Suprapubic skin (tissue), 4 donors: ENCODE data around the gene PHF23. TPM values are rescaled to one million over a fixed set of nuclear protein-coding genes. Genes with fewer than 3 reads are reported as not detected.

ENCODE experiments used
- DNase-seq, 2 donors: peaks; one replicate each; pipeline ENCODE4 v3.0.0-alpha.2; 2019; ENCODE audit warnings: low spot score in 2 of 2
- H3K27ac ChIP-seq: fragments of 200-600 bp; sonication (generic); one replicate; pipeline ENCODE4 v1.5.1; 2019
- H3K27me3 ChIP-seq: fragments of 200-600 bp; sonication (generic); one replicate; pipeline ENCODE4 v1.5.1; 2019
- H3K36me3 ChIP-seq: fragments of 200-600 bp; sonication (generic); one replicate; pipeline ENCODE4 v1.5.1; 2019
- H3K4me1 ChIP-seq: fragments of 200-600 bp; sonication (generic); one replicate; pipeline ENCODE4 v1.5.1; 2019
- H3K4me3 ChIP-seq: fragments of 200-600 bp; sonication (generic); one replicate; pipeline ENCODE4 v1.5.1; 2019; ENCODE audit warnings: mild to moderate bottlenecking
- H3K9me3 ChIP-seq: fragments of 200-600 bp; sonication (generic); one replicate; pipeline ENCODE4 v1.5.1; 2019
- EP300 ChIP-seq: sonication (generic); formaldehyde crosslinking; IDR thresholded peaks from one replicate; pipeline ENCODE4 v1.6.1; 2017; ENCODE audit warnings: antibody characterized with exemption
- POLR2A ChIP-seq, 2 donors: fragments of 450-650 bp; IDR thresholded peaks; one replicate each; pipeline ENCODE4 v1.6.1; 2017; ENCODE audit warnings: antibody characterized with exemption in 2 of 2, mild to moderate bottlenecking in 2 of 2, moderate library complexity in 2 of 2
- POLR2AphosphoS5 ChIP-seq, 3 donors: sonication (generic); formaldehyde crosslinking; IDR thresholded peaks; one replicate each; pipeline ENCODE4 v1.6.1; 2017; ENCODE audit warnings: antibody characterized with exemption in 3 of 3
- WGBS: methylation state at CpG from one replicate; pipeline ENCODE4 v1.1.5; 2018; 5-methylcytosine and 5-hydroxymethylcytosine counted together
- total RNA-seq, 4 donors: library from RNA; depleted of rRNA; stranded (reverse); fragments of >200 nt; gene quantifications; one replicate each; pipeline ENCODE4 v1.1.0, GENCODE V29; 2016
- TF ChIP-seq, protein P1 (sequence below), 2 donors: fragments of 200-600 bp in 1 of 2; fragments of 450-650 bp in 1 of 2; sonication (generic) in 1 of 2; IDR thresholded peaks; one replicate each; pipeline ENCODE4 v1.5.1; 2016 to 2019; ENCODE audit warnings: antibody characterized with exemption in 2 of 2, mild to moderate bottlenecking in 1 of 2, moderate library complexity in 1 of 2

Gene PHF23
- 10 to 100 TPM; 19.0 to 35.0 (median 29.1) TPM for total RNA-seq

DNA sequence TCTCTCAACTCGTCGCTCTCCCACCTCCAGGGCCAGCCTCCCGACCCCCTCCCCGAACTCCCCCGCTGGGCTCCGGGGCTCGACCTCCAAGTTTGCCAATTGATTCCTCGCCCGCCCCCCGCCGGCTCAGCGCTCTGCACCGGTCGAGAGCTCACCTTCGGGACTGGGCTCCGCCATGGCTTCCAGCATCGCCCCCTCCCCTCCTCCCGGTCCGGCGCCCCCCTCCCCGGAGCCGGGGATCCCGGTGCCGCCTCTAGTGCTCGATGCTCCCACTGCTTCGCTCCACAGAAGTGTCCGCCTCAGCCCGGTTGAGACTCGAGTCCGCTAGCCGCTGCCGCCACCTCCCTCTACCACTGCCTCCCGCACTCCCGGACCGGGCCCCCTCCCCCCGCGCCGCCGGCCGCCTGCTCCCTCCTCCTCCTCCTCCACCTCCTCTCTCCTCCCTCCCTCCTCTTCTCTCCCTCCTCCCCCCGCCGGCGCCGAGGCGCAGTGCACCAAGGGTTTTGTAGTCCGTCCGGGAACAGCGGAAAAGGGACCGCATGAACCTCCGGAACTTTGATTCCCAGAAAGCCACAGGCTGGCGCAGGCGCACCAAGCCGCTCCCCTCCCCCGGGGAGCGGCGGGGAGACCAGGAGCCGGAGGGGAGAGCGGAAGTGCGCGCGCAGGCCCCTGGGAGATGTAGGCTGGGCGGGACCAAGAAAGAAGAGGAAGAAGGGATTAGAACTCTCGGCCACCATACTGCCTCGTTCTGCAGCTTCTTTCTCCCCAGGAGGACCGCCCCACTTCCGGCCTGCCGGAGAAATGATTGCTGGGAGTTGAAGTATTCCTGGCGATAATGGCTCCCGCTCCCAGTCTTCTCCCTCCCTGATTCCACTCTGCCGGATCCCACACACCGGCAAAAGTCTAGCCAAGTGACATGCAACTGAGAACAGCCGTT lies at the start of gene PHF23:
Gene PHF23, minus strand, starts transcription at position 367 of the 937 bp plus-strand sequence. Its CDS starts 178 bp downstream, at position 189.
- peak within 1 kb of the TSS; percentile 95 for H3K27ac ChIP-seq
- H3K36me3 ChIP-seq = peaks cover 16% of the 10 kb centered on the region
- DNase-seq = peak; percentile 99 to 100
- no peaks in the 10 kb centered on the region for H3K9me3 ChIP-seq
- WGBS = under 1% methylated on average over 69 of the region's 72 CpGs
- H3K4me1 ChIP-seq = peaks cover 60% of the 10 kb centered on the region
- no peak for TF ChIP-seq EP300
- TF ChIP-seq POLR2AphosphoS5 (IDR thresholded peaks at IDR 0.05) = peak in 2 of 3 donors; percentile 87 to 91
- no peaks in the 10 kb centered on the region for H3K27me3 ChIP-seq
- H3K4me3 ChIP-seq = peak within 1 kb of the TSS; percentile 97

DNA sequence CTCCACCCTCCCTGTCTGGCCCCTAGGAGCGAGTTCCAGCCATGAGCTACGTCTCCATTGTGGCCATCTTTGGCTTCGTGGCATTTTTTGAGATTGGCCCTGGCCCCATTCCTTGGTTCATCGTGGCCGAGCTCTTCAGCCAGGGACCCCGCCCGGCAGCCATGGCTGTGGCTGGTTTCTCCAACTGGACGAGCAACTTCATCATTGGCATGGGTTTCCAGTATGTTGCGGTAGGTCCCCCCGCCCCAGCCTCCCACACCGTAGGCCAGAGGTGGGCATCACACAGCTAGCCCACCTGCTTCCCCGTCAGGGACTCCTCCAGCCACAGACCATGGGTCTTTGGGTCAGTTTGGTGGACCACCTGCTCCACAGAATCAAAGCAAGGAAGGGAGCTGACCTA lies 46.4 kb upstream of the PHF23 start:
- Histone ChIP-seq H3K27me3 (peaks cover 30% of the 10 kb centered on the region), H3K36me3 (no peaks in the 10 kb centered on the region), H3K9me3 (no peaks in the 10 kb centered on the region), H3K4me3 (no peak overlapping the region), H3K27ac (no peak overlapping the region), H3K4me1 (peaks cover 26% of the 10 kb centered on the region)
- TF ChIP-seq POLR2A (IDR thresholded peaks at IDR 0.05) (no peak), EP300 (no peak), POLR2AphosphoS5 (IDR thresholded peaks at IDR 0.05) (no peak)
- TF ChIP-seq, protein P1, sequence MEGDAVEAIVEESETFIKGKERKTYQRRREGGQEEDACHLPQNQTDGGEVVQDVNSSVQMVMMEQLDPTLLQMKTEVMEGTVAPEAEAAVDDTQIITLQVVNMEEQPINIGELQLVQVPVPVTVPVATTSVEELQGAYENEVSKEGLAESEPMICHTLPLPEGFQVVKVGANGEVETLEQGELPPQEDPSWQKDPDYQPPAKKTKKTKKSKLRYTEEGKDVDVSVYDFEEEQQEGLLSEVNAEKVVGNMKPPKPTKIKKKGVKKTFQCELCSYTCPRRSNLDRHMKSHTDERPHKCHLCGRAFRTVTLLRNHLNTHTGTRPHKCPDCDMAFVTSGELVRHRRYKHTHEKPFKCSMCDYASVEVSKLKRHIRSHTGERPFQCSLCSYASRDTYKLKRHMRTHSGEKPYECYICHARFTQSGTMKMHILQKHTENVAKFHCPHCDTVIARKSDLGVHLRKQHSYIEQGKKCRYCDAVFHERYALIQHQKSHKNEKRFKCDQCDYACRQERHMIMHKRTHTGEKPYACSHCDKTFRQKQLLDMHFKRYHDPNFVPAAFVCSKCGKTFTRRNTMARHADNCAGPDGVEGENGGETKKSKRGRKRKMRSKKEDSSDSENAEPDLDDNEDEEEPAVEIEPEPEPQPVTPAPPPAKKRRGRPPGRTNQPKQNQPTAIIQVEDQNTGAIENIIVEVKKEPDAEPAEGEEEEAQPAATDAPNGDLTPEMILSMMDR (IDR thresholded peaks at IDR 0.05) = no peak
- 74% methylated on average over 9 of the region's 12 CpGs for WGBS
- DNase-seq = no peak

DNA sequence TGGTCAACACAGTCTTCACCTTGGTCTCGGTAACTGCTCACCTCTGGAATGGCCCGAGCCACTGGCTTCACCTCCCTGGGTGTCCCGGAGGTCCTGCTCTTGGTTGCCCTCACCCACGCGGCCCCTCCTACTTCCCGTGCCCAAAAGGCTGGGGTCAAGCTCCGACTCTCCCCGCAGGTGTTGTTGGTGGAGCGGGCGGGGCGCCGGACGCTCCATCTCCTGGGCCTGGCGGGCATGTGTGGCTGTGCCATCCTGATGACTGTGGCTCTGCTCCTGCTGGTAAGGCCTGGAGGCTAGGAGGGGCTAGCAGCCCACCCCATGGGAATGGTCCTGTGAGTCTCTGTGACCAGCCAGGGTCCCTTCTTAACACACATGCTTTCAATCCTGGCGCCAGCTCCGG lies 45.7 kb upstream of the PHF23 start:
- no peak for TF ChIP-seq POLR2AphosphoS5 (IDR thresholded peaks at IDR 0.05)
- TF ChIP-seq EP300 = no peak
- TF ChIP-seq, protein P1 (IDR thresholded peaks at IDR 0.05) = no peak
- TF ChIP-seq POLR2A (IDR thresholded peaks at IDR 0.05) = no peak
- Histone ChIP-seq H3K27me3 (peaks cover 23% of the 10 kb centered on the region), H3K4me3 (no peak overlapping the region), H3K36me3 (no peaks in the 10 kb centered on the region), H3K9me3 (no peaks in the 10 kb centered on the region), H3K27ac (no peak overlapping the region), H3K4me1 (peaks cover 34% of the 10 kb centered on the region)
- DNase-seq = no peak
- WGBS = 90% methylated on average over 15 of the region's 16 CpGs

DNA sequence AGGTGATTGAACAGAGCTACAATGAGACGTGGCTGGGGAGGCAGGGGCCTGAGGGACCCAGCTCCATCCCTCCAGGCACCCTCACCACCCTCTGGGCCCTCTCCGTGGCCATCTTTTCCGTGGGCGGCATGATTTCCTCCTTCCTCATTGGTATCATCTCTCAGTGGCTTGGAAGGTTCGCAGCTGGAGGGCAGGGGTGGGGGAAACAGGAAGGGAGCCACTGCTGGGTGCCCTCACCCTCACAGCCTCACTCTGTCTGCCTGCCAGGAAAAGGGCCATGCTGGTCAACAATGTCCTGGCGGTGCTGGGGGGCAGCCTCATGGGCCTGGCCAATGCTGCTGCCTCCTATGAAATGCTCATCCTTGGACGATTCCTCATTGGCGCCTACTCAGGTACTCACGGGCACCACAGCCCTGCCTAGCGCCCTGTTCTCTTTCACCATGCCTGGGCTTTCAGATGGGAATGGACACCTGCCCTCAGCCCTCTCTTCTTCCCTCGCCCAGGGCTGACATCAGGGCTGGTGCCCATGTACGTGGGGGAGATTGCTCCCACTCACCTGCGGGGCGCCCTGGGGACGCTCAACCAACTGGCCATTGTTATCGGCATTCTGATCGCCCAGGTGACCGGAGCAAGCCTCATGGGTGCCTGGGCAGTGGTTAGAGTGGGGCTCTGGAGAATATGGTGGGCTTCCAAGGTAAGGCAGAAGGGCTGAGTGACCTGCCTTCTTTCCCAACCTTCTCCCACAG lies 44.4 kb upstream of the PHF23 start:
- peaks cover 34% of the 10 kb centered on the region for H3K4me1 ChIP-seq
- H3K36me3 ChIP-seq = no peaks in the 10 kb centered on the region
- no peak for TF ChIP-seq POLR2AphosphoS5 (IDR thresholded peaks at IDR 0.05)
- TF ChIP-seq EP300 = no peak
- TF ChIP-seq, protein P1 (IDR thresholded peaks at IDR 0.05) = no peak
- 84% methylated on average over 18 of the region's 18 CpGs for whole genome bisulfite sequencing
- no peak for DNase-seq
- no peak overlapping the region for H3K4me3 ChIP-seq
- no peak overlapping the region for H3K27ac ChIP-seq
- peaks cover 10% of the 10 kb centered on the region for H3K27me3 ChIP-seq
- no peaks in the 10 kb centered on the region for H3K9me3 ChIP-seq

DNA sequence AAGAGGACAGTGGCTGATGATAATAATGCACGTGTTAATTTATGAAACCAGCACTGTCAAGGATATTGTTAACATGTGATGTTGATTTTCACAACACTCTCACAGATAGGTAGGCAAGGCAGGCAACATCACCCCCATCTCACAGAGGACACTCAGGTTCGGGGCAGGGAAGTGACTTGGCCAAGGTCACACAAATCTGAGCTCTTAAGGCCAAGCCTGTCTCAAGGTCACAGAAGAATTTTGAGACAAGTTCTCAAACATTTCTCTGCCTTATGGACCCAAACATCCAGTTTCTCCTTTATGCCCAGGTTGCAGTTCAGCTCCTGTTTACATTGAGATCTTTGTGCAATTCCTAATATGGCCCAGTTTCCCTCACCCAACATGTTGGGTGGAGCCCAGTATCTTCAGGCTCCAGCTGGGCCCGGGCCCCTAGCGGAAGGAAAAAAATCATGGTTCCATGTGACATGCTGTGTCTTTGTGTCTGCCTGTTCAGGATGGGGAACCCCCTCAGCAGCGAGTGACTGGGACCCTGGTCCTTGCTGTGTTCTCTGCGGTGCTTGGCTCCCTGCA lies 43.6 kb upstream of the PHF23 start:
- Histone ChIP-seq H3K36me3 (no peaks in the 10 kb centered on the region), H3K27ac (peak overlapping the region; percentile 73), H3K27me3 (peaks cover 6% of the 10 kb centered on the region), H3K4me1 (peaks cover 34% of the 10 kb centered on the region), H3K9me3 (no peaks in the 10 kb centered on the region), H3K4me3 (peak overlapping the region; percentile 53)
- DNase-seq = no peak
- WGBS = 46% methylated on average over 6 of the region's 6 CpGs
- TF ChIP-seq POLR2A (IDR thresholded peaks at IDR 0.05) = no peak
- TF ChIP-seq EP300 = no peak
- TF ChIP-seq, protein P1 (IDR thresholded peaks at IDR 0.05) = no peak
- TF ChIP-seq POLR2AphosphoS5 (IDR thresholded peaks at IDR 0.05) = no peak
